CD1c-positive myeloid dendritic cell (primary cell): ENCODE results near the gene RTN1.

ENCODE experiments used
- DNase-seq: peaks from one replicate; pipeline ENCODE4 v3.0.0-alpha.2; 2016; ENCODE audit errors: extremely low spot score

Gene RTN1

GRCh38 chr14:59629444-59630287 is 240.9 kb downstream of the RTN1 start:
- no peak for DNase-seq

GRCh38 chr14:59627011-59627520 is 243.5 kb downstream of the RTN1 start:
- DNase-seq = no peak

GRCh38 chr14:59622631-59623030 is 247.9 kb downstream of the RTN1 start:
- no peak for DNase-seq

- DNase-seq = peak; percentile 41
These were observed 251.5 kb downstream of the RTN1 start for GRCh38 chr14:59619061-59619460.

GRCh38 chr14:59601056-59601455 is 269.5 kb downstream of the RTN1 start:
- no peak for DNase-seq

- DNase-seq = no peak
These were observed 270.2 kb downstream of the RTN1 start for GRCh38 chr14:59600211-59600945.

GRCh38 chr14:59595071-59595470 is 275.5 kb downstream of the RTN1 start:
- DNase-seq = no peak

- DNase-seq = no peak
These were observed 278.8 kb downstream of the RTN1 start for GRCh38 chr14:59591641-59592370.

- peak; percentile 9 for DNase-seq
These were observed 282.5 kb downstream of the RTN1 start for GRCh38 chr14:59588101-59588500.

GRCh38 chr14:59585891-59586554 is 284.6 kb downstream of the RTN1 start:
- peak; percentile 76 for DNase-seq

- peak; percentile 39 for DNase-seq
These were observed 286.8 kb downstream of the RTN1 start for GRCh38 chr14:59583755-59584154.

GRCh38 chr14:59582845-59583509 is 287.6 kb downstream of the RTN1 start:
- DNase-seq = peak; percentile 66

GRCh38 chr14:59582161-59582560 is 288.4 kb downstream of the RTN1 start:
- DNase-seq = no peak

- no peak for DNase-seq
These were observed 289.7 kb downstream of the RTN1 start for GRCh38 chr14:59580911-59581310.

- DNase-seq = peak; percentile 91
These were observed 294.0 kb downstream of the RTN1 start, which contains the start of gene CCDC175 for GRCh38 chr14:59576332-59577294. TSS of gene CCDC175 (minus strand) at chr14:59576812. CDS start at chr14:59576775, 37 bp downstream.

- no peak for DNase-seq
These were observed 300.5 kb downstream of the RTN1 start for GRCh38 chr14:59570122-59570521.

- no peak for DNase-seq
These were observed 303.9 kb downstream of the RTN1 start for GRCh38 chr14:59566725-59567124.

GRCh38 chr14:59566296-59566695 is 304.3 kb downstream of the RTN1 start:
- DNase-seq = no peak

- DNase-seq = no peak
These were observed 305.5 kb downstream of the RTN1 start for GRCh38 chr14:59565087-59565486.

GRCh38 chr14:59564366-59564765 is 306.2 kb downstream of the RTN1 start:
- no peak for DNase-seq
